Large intestine (tissue), 3 donors: ENCODE measurements around the gene RNF17. TPM values are rescaled to one million over a fixed set of nuclear protein-coding genes. Genes with fewer than 3 reads are reported as not detected.

Experiments
- DNase-seq, 2 donors: peaks; one replicate each; pipeline versions ENCODE4 v3.0.0 to v3.0.0-alpha.2; 2013
- H3K27ac ChIP-seq: one replicate; pipeline ENCODE4 v1.5.1; 2013; ENCODE audit warnings: low read length
- H3K27me3 ChIP-seq: 2 replicates; pipeline ENCODE4 v1.6.1; 2013; ENCODE audit warnings: low read length; ENCODE audit not compliant: control insufficient read depth, insufficient read depth
- H3K36me3 ChIP-seq: 2 replicates; pipeline ENCODE4 v1.6.1; 2013; ENCODE audit warnings: low read length; ENCODE audit not compliant: control insufficient read depth, insufficient read depth
- H3K4me1 ChIP-seq: one replicate; pipeline ENCODE4 v1.6.1; 2013; ENCODE audit warnings: low read length; ENCODE audit not compliant: control insufficient read depth, insufficient read depth
- H3K4me3 ChIP-seq: one replicate; pipeline ENCODE4 v1.5.1; 2013; ENCODE audit warnings: low read length
- H3K9me3 ChIP-seq: one replicate; pipeline ENCODE4 v1.6.1; 2013; ENCODE audit warnings: mild to moderate bottlenecking, low read depth, low read length, moderate library complexity; ENCODE audit not compliant: control insufficient read depth
- WGBS: methylation state at CpG from one replicate; pipeline ENCODE4 v1.1.5; 2013; ENCODE audit warnings: low lambda C conversion rate; ENCODE audit not compliant: insufficient coverage; 5-methylcytosine and 5-hydroxymethylcytosine counted together
- polyA plus RNA-seq: library from polyadenylated mRNA; unstranded; fragments of 120-200 nt; gene quantifications from one replicate; pipeline ENCODE4 v1.2.1, GENCODE V29; 2013

Gene RNF17
- polyA plus RNA-seq, 1 donor = not detected

DNA sequence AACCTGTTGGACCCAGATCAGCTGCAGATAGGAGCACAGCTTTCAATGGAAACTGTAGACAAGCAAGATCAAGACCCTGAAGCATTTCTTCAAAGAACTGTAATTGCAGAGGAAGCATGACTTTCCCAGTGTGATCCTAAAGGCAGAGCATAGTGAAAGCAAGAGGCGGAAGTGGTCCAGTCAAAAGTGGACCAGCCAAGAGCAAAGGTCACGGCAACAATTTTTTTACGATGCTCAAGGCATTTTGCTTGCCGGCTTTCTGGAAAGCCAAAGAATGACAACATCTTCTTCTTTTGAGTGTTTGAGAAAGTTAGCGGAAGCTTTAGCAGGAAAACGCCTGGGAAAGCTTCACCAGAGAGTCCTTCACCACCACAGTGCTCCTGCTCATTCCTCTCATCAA, 111.6 kb downstream of the RNF17 start:
- Histone ChIP-seq H3K27ac (no peak overlapping the region), H3K27me3 (peaks cover 3% of the 10 kb centered on the region), H3K4me1 (no peaks in the 10 kb centered on the region), H3K4me3 (no peak overlapping the region), H3K36me3 (no peaks in the 10 kb centered on the region), H3K9me3 (no peaks in the 10 kb centered on the region)
- WGBS = 100% methylated on average over 1 of the region's 6 CpGs
- no peak for DNase-seq

DNA sequence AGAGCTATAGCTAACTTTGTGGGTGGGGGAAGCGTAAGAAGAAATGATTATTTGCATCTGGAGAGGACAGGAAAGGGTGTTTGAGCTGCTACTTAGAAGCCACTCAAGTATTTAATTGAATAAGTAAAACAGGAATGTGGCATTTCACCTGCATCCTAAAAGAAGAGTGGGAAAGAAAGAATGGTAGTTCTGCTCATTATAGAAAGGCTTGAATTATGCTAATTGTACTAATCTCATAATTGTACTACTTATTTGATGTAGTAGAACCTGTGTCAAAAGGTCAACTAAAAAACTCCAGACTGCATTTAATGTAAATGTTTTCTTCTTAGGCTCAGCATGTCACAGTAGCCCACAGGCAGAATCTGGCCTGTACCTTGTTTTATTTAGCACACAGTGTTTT, 113.6 kb downstream of the RNF17 start:
- Histone ChIP-seq H3K27ac (no peak overlapping the region), H3K4me1 (no peaks in the 10 kb centered on the region), H3K4me3 (no peak overlapping the region), H3K36me3 (peaks cover under 1% of the 10 kb centered on the region), H3K9me3 (no peaks in the 10 kb centered on the region), H3K27me3 (peaks cover 3% of the 10 kb centered on the region)
- 80% methylated on average over 1 of the region's 1 CpG for WGBS
- no peak for DNase-seq

DNA sequence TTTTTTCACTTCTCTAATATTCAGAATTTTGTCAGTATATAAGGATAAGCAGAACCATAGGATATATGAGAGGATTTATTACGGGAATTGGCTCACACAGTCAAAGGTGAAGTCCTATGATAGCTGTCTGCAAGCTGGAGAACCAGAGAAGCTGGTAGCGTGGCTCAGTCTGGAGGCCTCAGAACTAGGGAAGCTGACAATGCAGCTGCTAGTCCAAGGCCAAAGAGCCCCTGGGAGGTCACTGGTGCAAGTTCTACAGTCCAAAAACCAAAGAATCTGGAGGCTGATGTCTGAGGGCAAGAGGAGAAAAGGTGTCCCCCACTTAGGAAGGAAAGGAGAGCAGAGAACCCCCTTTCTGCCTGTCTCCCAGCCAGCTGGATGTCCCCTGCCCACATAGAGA, 114.4 kb downstream of the RNF17 start:
- Histone ChIP-seq H3K9me3 (no peaks in the 10 kb centered on the region), H3K27me3 (peaks cover 3% of the 10 kb centered on the region), H3K27ac (no peak overlapping the region), H3K4me1 (no peaks in the 10 kb centered on the region), H3K4me3 (no peak overlapping the region), H3K36me3 (peaks cover 2% of the 10 kb centered on the region)
- no CpG with 5 or more reads among the region's 2 CpGs for WGBS
- no peak for DNase-seq

DNA sequence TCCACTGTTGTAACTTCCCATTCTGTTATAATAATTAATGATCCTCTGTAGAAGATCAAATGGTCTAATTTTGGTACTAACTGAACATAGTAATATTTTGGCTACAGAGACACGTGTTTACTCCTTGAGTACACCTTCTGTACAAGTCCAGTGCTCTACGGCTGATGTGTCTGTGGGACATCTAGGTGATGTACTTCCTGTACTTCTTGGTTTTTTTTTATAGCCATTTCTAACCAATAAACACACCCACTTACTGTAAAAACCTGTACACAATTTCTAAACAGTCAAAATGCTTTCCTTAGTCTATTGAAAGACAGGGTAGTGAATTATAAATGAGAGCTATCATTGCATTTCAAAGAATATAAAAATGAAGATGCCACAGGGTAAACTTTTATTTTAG, 118.7 kb downstream of the RNF17 start:
- DNase-seq = no peak
- Histone ChIP-seq H3K4me3 (no peak overlapping the region), H3K27me3 (no peaks in the 10 kb centered on the region), H3K9me3 (no peaks in the 10 kb centered on the region), H3K36me3 (peaks cover 6% of the 10 kb centered on the region), H3K4me1 (no peaks in the 10 kb centered on the region), H3K27ac (no peak overlapping the region)
- WGBS = no CpG with 5 or more reads among the region's 2 CpGs

DNA sequence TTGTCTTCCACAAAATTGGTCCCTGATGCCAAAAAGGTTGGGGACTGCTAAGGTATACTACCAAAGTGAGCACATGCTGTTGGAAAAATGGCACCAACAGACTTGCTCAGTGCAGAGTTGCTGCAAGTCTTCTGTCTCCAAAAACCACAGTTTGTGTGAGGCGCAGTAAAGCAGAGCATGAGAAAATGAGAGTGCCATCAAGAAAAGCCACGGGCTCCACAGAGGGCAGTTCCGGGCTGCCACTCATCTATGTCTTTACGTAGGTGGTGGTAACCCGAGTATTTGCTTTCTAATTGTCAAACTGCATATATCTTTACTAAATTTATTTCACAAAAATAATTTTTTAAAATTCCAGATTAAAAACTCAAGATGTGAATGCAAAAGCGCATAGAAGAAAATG, 123.8 kb downstream of the RNF17 start:
- Histone ChIP-seq H3K27me3 (no peaks in the 10 kb centered on the region), H3K36me3 (peaks cover 18% of the 10 kb centered on the region)

DNA sequence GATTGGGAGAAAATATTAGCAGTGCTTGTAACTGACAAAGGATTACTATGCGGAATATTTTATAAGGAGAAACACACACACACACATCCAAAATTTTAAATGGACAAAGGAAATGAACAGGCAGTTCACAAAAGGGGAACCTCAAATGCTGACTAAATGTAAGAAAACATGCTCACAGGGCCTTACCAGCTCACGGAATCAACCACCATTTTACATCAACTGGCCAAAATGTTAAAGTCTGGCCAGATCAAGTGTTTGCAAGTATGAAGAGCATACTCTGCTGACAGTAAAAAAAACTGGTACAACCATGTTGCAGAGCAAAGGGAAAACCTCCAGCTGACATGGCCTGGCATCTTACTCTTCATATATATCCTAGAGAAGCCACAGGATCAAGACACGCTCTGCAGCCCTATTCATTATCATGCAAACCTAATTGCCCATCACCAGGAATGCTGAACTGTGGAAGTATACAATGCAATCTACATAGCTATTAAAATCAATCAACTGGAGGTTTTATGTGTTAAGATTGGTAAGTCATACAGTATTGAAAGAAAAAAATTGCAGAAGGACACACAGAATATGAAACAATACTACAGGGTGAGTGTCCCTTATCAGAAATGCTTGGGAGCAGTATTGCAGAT, 124.4 kb downstream of the RNF17 start:
- WGBS = no CpG with 5 or more reads among the region's 3 CpGs
- Histone ChIP-seq H3K27ac (no peak overlapping the region), H3K36me3 (peaks cover 20% of the 10 kb centered on the region), H3K9me3 (no peaks in the 10 kb centered on the region), H3K4me3 (no peak overlapping the region), H3K4me1 (no peaks in the 10 kb centered on the region), H3K27me3 (no peaks in the 10 kb centered on the region)
- no peak for DNase-seq

More for the DNA sequence above, 123.8 kb downstream of the RNF17 start:
- WGBS = 100% methylated on average over 1 of the region's 6 CpGs
- Histone ChIP-seq H3K27ac (no peak overlapping the region), H3K9me3 (no peaks in the 10 kb centered on the region), H3K4me1 (no peaks in the 10 kb centered on the region), H3K4me3 (no peak overlapping the region)
- DNase-seq = no peak

DNA sequence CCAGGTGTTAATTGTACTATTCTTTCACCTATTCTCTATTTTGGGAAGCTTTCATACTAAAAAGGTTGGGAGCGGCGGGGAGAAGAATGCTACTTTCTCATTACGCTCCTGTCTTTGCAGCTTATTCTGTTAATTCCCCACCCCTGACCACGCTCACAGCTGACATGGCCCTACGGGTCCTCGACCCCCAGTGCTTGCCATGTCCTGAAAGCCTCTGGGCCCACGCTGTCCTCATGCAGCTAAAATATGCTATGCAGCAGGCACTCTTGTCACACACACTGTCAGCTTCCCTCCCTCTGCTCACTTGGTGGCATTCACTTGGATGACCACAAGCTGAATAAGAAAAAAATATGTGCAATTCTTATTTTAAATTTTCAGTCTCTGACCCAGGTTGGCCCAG, 126.3 kb downstream of the RNF17 start:
- peaks cover 18% of the 10 kb centered on the region for H3K36me3 ChIP-seq
- WGBS = 100% methylated on average over 3 of the region's 7 CpGs
- H3K4me1 ChIP-seq = no peaks in the 10 kb centered on the region
- H3K4me3 ChIP-seq = no peak overlapping the region
- no peaks in the 10 kb centered on the region for H3K27me3 ChIP-seq
- DNase-seq = no peak
- no peak overlapping the region for H3K27ac ChIP-seq
- H3K9me3 ChIP-seq = no peaks in the 10 kb centered on the region

DNA sequence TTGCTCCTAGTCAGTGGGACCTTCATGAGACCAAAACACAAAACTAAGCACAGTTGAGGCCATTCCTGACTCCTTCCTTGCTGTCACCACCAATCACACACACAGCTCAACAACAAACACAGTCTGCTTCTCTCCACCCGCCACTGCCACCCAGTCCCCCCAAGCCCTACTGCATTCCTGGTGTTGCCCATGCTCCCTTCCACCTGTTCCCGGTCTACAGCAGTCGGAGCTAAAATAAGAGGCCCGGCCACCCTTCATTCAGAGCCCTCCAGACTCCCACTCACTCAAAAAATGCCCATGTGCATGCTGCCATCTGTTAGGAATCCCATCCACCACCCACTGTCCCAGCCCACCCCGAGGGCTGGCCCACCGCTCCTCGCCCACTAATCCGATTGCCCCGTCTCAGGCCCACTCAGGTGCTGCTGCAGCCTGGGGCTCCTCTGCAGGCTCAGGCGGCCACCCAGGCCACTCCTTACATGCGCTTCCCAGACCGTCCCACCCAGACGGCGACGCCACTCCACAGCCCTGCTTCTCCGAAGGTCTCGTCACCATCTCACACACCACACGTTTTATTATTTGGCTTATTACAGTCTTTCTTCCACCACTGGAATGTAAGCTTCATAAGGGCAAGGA, 127.6 kb downstream of the RNF17 start:
- Histone ChIP-seq H3K27me3 (no peaks in the 10 kb centered on the region), H3K27ac (no peak overlapping the region), H3K4me3 (no peak overlapping the region), H3K36me3 (peaks cover 16% of the 10 kb centered on the region), H3K4me1 (peaks cover 3% of the 10 kb centered on the region), H3K9me3 (no peaks in the 10 kb centered on the region)
- DNase-seq = no peak
- WGBS = no CpG with 5 or more reads among the region's 18 CpGs

DNA sequence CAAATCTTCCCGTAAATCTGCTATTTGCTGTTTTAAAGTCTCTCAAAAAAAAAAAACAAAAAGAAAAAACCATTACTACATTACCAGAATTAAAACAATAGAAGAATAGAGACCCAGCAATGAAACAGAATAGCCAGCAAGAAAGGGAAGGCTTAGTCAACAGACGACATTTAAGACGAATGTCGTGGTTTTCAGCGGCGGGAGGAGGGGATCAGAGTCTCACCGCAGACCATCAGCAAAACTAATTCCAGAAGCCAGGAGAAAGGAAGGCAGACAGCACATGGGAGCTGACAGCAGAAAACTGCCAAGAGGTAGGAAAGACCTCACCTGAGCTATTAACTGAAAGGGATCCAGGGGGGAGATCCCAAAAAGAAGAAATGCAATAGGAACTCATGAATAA, 128.9 kb downstream of the RNF17 start:
- Histone ChIP-seq H3K27ac (no peak overlapping the region), H3K4me3 (no peak overlapping the region), H3K4me1 (peaks cover 3% of the 10 kb centered on the region), H3K9me3 (no peaks in the 10 kb centered on the region), H3K27me3 (no peaks in the 10 kb centered on the region), H3K36me3 (peaks cover 16% of the 10 kb centered on the region)
- no peak for DNase-seq
- WGBS = 100% methylated on average over 1 of the region's 7 CpGs

DNA sequence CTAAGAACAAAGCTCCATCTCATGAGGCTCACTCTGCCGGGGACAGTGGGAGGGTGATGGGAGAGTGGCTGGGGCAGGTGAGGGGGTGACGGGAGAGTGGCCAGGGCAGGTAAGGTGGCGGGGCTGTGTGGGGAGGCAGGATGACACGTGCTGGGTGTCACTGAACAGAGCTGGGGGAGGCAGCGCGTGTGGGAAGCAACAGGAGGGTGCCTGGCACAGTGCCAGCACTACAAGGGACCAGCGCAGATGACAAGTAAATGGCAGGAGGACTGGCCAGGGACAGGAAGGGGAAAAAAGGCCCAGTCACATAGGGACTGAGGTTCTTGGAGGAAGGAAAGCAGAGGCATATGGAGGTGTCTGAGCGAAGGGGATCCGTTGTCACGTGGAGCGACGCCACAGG, 129.9 kb downstream of the RNF17 start:
- Histone ChIP-seq H3K27me3 (no peaks in the 10 kb centered on the region), H3K27ac (no peak overlapping the region), H3K36me3 (peaks cover 18% of the 10 kb centered on the region), H3K4me3 (no peak overlapping the region), H3K4me1 (peaks cover 3% of the 10 kb centered on the region), H3K9me3 (no peaks in the 10 kb centered on the region)
- no CpG with 5 or more reads among the region's 12 CpGs for WGBS
- DNase-seq = no peak
